ENCODE data around the gene GOLGA8A.
"Not testable (repeated sequence)": the region's sequence is repeated elsewhere in the genome, so short reads cannot be mapped to it uniquely, and the experiment has no call there.

The GOLGA8A gene

GRCh38 chr15:34437687-34438086 lies at the start of gene GOLGA8A:
TSS of gene GOLGA8A (minus strand) at chr15:34437808. CDS start at chr15:34389691, 48,117 bp downstream.
- no peak for DNase-seq (ENCODE audit: low spot score)

GRCh38 chr15:34483644-34484043 lies 46.0 kb upstream of the GOLGA8A start:
- DNase-seq (ENCODE audit: low spot score): no peak

- no peak for DNase-seq (ENCODE audit: low spot score)
These were observed 43.8 kb upstream of the GOLGA8A start for GRCh38 chr15:34481370-34481769.

- no peak for DNase-seq (ENCODE audit: low spot score)
These were observed 36.2 kb upstream of the GOLGA8A start for GRCh38 chr15:34473840-34474239.

GRCh38 chr15:34472947-34473346 lies 35.3 kb upstream of the GOLGA8A start:
- DNase-seq (ENCODE audit: low spot score): no peak

- DNase-seq (ENCODE audit: low spot score): no peak
These were observed 33.3 kb upstream of the GOLGA8A start for GRCh38 chr15:34470892-34471291.

GRCh38 chr15:34470091-34470490 lies 32.5 kb upstream of the GOLGA8A start:
- no peak for DNase-seq (ENCODE audit: low spot score)

- no peak for DNase-seq (ENCODE audit: low spot score)
These were observed 24.1 kb upstream of the GOLGA8A start for GRCh38 chr15:34461730-34462129.

- no peak for DNase-seq (ENCODE audit: low spot score)
These were observed 22.8 kb upstream of the GOLGA8A start for GRCh38 chr15:34460451-34460850.

GRCh38 chr15:34456658-34457057 lies 19.1 kb upstream of the GOLGA8A start:
- DNase-seq (ENCODE audit: low spot score): no peak

- DNase-seq (ENCODE audit: low spot score): no peak
These were observed 5.3 kb upstream of the GOLGA8A start for GRCh38 chr15:34442891-34443290.

- no peak for DNase-seq (ENCODE audit: low spot score)
These were observed 2.3 kb upstream of the GOLGA8A start for GRCh38 chr15:34439878-34440277.

GRCh38 chr15:34436956-34437442 lies 609 bp downstream of the GOLGA8A start:
- no peak for DNase-seq (ENCODE audit: low spot score)

- DNase-seq (ENCODE audit: low spot score): no peak
These were observed 1.3 kb downstream of the GOLGA8A start for GRCh38 chr15:34436126-34436955.

- DNase-seq (ENCODE audit: low spot score): no peak
These were observed 1.9 kb downstream of the GOLGA8A start for GRCh38 chr15:34435658-34436057.

GRCh38 chr15:34434627-34435305 lies 2.8 kb downstream of the GOLGA8A start:
- no peak for DNase-seq (ENCODE audit: low spot score)

- DNase-seq (ENCODE audit: low spot score): not testable (repeated sequence)
These were observed 3.5 kb downstream of the GOLGA8A start for GRCh38 chr15:34433956-34434626.

- DNase-seq (ENCODE audit: low spot score): not testable (repeated sequence)
These were observed 7.0 kb downstream of the GOLGA8A start for GRCh38 chr15:34430642-34431041.

GRCh38 chr15:34423425-34424090 lies 14.1 kb downstream of the GOLGA8A start:
- not testable (repeated sequence) for DNase-seq (ENCODE audit: low spot score)

GRCh38 chr15:34420953-34421352 lies 16.7 kb downstream of the GOLGA8A start:
- DNase-seq (ENCODE audit: low spot score): not testable (repeated sequence)

- DNase-seq (ENCODE audit: low spot score): not testable (repeated sequence)
These were observed 19.2 kb downstream of the GOLGA8A start for GRCh38 chr15:34418435-34418834.

- DNase-seq (ENCODE audit: low spot score): not testable (repeated sequence)
These were observed 28.1 kb downstream of the GOLGA8A start for GRCh38 chr15:34409511-34409910.

All from LoVo (cell line).